OCI-LY7 (cell line): Measurements from ENCODE around the gene JPT2. TPM values are rescaled to one million over a fixed set of nuclear protein-coding genes. Genes with fewer than 3 reads are reported as not detected.

ENCODE experiments used
- BruUV-seq: library from RNA; stranded (reverse); fragments of 400-500 nt; replicated peaks from 2 replicates; lab custom pipeline; 2021; lab: Mats Ljungman, UMichigan
- CTCF ChIA-PET: fragments of 300-600 bp; sonication (Branson Sonifier 250); formaldehyde crosslinking; loops from one replicate; lab custom pipeline; 2022; ENCODE audit warnings: antibody characterized with exemption; ENCODE audit not compliant: unreplicated experiment; lab: Charles Lee
- POLR2A ChIA-PET: fragments of 300-600 bp; sonication (Branson Sonifier 250); formaldehyde crosslinking; loops from one replicate; lab custom pipeline; 2022; ENCODE audit warnings: antibody characterized with exemption; lab: Charles Lee
- DNase-seq: peaks from one replicate; pipeline ENCODE4 v3.0.0-alpha.2; 2015; ENCODE audit warnings: low spot score
- H2AFZ ChIP-seq: fragments of 200-600 bp; sonication (generic), shearing (Covaris generic); 2 replicates; pipeline ENCODE4 v1.6.1; 2014; ENCODE audit warnings: mild to moderate bottlenecking, antibody characterized with exemption, low read length, moderate library complexity
- H3K27ac ChIP-seq: fragments of 200-600 bp; sonication (generic); 2 replicates; pipeline ENCODE4 v1.5.1; 2014; ENCODE audit warnings: mixed run types, low read depth, mild to moderate bottlenecking, moderate library complexity, low read length, inconsistent platforms; ENCODE audit not compliant: poor library complexity, severe bottlenecking
- H3K36me3 ChIP-seq: fragments of 200-600 bp; sonication (generic); 2 replicates; pipeline ENCODE4 v1.6.1; 2014; ENCODE audit warnings: mild to moderate bottlenecking, antibody characterized with exemption, low read length, moderate library complexity, mixed read lengths; ENCODE audit not compliant: insufficient read depth
- H3K4me1 ChIP-seq: fragments of 200-600 bp; sonication (generic); 2 replicates; pipeline ENCODE4 v1.5.1; 2014; ENCODE audit warnings: mild to moderate bottlenecking, low read length; ENCODE audit not compliant: insufficient read depth, poor library complexity, severe bottlenecking
- H3K4me2 ChIP-seq: fragments of 200-600 bp; sonication (generic); 2 replicates; pipeline ENCODE4 v1.6.1; 2014; ENCODE audit warnings: mild to moderate bottlenecking, low read length
- H3K4me3 ChIP-seq: fragments of 200-600 bp; sonication (generic); 2 replicates; pipeline ENCODE4 v1.5.1; 2014; ENCODE audit warnings: mild to moderate bottlenecking, low read depth, low read length; ENCODE audit not compliant: poor library complexity, severe bottlenecking
- H3K79me2 ChIP-seq: fragments of 200-600 bp; sonication (generic); 2 replicates; pipeline ENCODE4 v1.6.1; 2016; ENCODE audit warnings: low read depth, mild to moderate bottlenecking, low read length, moderate library complexity, mixed read lengths; ENCODE audit not compliant: insufficient read depth
- H3K9me2 ChIP-seq: fragments of 200-600 bp; sonication (generic); 2 replicates; pipeline ENCODE4 v1.6.1; 2016; ENCODE audit warnings: mild to moderate bottlenecking, low read length, mixed read lengths; ENCODE audit not compliant: insufficient read depth
- H3K9me3 ChIP-seq: fragments of 200-600 bp; sonication (generic); 2 replicates; pipeline ENCODE4 v1.6.1; 2014; ENCODE audit warnings: mild to moderate bottlenecking, mixed run types, low read length, mixed read lengths
- H4K20me1 ChIP-seq: fragments of 200-600 bp; sonication (generic); 2 replicates; pipeline ENCODE4 v1.6.1; 2014; ENCODE audit warnings: mild to moderate bottlenecking, antibody characterized with exemption, low read length, moderate library complexity, mixed read lengths; ENCODE audit not compliant: insufficient read depth
- CTCF ChIP-seq: fragments of 200-600 bp; sonication (generic); conservative IDR thresholded peaks from 2 replicates; pipeline ENCODE4 v1.5.1; 2014; ENCODE audit warnings: mild to moderate bottlenecking, antibody characterized with exemption, low read length, moderate library complexity, mixed read lengths
- EZH2phosphoT487 ChIP-seq: fragments of 200-600 bp; sonication (generic); IDR thresholded peaks from 2 replicates; pipeline ENCODE4 v1.6.1; 2018; ENCODE audit warnings: low read depth, borderline replicate concordance, mild to moderate bottlenecking, mixed run types, antibody characterized with exemption, low read length, moderate library complexity, mixed read lengths
- intact Hi-C: fragments of 100-400 bp; cut with micrococcal nuclease; formaldehyde crosslinking; loops from one replicate; pipeline ENCODE4 v1.10.0; 2022; ENCODE audit not compliant: unreplicated experiment
- total RNA-seq, 2 experiments: library from RNA; depleted of rRNA in 1 of 2; stranded (reverse); fragments of >200 nt in 1 of 2; shearing (Covaris generic) in 1 of 2; gene quantifications; 2 replicates each; pipeline ENCODE4 v1.2.3, GENCODE V29; 2014 to 2022

JPT2 gene
- total RNA-seq, 2 experiments from 2014 or later: 67.4 to 75.2 TPM

GRCh38 chr16:1745181-1745899 is 67.3 kb downstream of the JPT2 start:
- no peak overlapping the region for H3K27ac ChIP-seq
- no peaks in the 10 kb centered on the region for H3K79me2 ChIP-seq
- peaks cover 53% of the 10 kb centered on the region; the same call in 1 of the 2 replicates for H3K36me3 ChIP-seq
- TF ChIP-seq CTCF: no peak
- TF ChIP-seq EZH2phosphoT487: no peak
- intact Hi-C loops: no loop called here
- ChIA-PET POLR2A (no interaction called here), CTCF (no interaction called here)
- H3K9me2 ChIP-seq: no peaks in the 10 kb centered on the region
- H3K4me2 ChIP-seq: no peak overlapping the region
- no peaks in the 10 kb centered on the region for H3K4me1 ChIP-seq
- TSS peak; percentile 44 for BruUV-seq
- H2AFZ ChIP-seq: no peak overlapping the region
- DNase-seq: no peak
- no peaks in the 10 kb centered on the region for H4K20me1 ChIP-seq
- H3K9me3 ChIP-seq: no peaks in the 10 kb centered on the region
- H3K4me3 ChIP-seq: no peak overlapping the region

GRCh38 chr16:1745900-1746692 is 68.0 kb downstream of the JPT2 start:
- no TSS peak for BruUV-seq
- DNase-seq: no peak
- Histone ChIP-seq H3K79me2 (no peaks in the 10 kb centered on the region), H3K9me3 (no peaks in the 10 kb centered on the region), H4K20me1 (no peaks in the 10 kb centered on the region), H3K36me3 (peaks cover 48% of the 10 kb centered on the region; the same call in 1 of the 2 replicates), H3K27ac (no peak overlapping the region), H3K9me2 (no peaks in the 10 kb centered on the region), H3K4me2 (no peak overlapping the region), H3K4me3 (no peak overlapping the region), H3K4me1 (no peaks in the 10 kb centered on the region), H2AFZ (no peak overlapping the region)
- CTCF ChIA-PET: no interaction called here
- POLR2A ChIA-PET: no interaction called here
- TF ChIP-seq CTCF (no peak), EZH2phosphoT487 (no peak)
- intact Hi-C loops: no loop called here
